ENCODE results near the gene BCR.

Gene BCR

GRCh38 chr22:23184100-23184763, 3.9 kb downstream of the BCR start:
- TF ChIP-seq, protein P1, sequence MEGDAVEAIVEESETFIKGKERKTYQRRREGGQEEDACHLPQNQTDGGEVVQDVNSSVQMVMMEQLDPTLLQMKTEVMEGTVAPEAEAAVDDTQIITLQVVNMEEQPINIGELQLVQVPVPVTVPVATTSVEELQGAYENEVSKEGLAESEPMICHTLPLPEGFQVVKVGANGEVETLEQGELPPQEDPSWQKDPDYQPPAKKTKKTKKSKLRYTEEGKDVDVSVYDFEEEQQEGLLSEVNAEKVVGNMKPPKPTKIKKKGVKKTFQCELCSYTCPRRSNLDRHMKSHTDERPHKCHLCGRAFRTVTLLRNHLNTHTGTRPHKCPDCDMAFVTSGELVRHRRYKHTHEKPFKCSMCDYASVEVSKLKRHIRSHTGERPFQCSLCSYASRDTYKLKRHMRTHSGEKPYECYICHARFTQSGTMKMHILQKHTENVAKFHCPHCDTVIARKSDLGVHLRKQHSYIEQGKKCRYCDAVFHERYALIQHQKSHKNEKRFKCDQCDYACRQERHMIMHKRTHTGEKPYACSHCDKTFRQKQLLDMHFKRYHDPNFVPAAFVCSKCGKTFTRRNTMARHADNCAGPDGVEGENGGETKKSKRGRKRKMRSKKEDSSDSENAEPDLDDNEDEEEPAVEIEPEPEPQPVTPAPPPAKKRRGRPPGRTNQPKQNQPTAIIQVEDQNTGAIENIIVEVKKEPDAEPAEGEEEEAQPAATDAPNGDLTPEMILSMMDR (IDR thresholded peaks at IDR 0.05; ENCODE audit: low read depth, low read length, missing control alignments) = no peak
- H3K4me3 ChIP-seq (ENCODE audit: low read depth, low read length) = no peak overlapping the region
- in situ Hi-C loops (cut with HindIII; ENCODE audit: low sequenced_read_pairs) = no loop called here
- DNase-seq (ENCODE audit: low read depth) = no peak

GRCh38 chr22:23184764-23185113, 4.4 kb downstream of the BCR start:
- in situ Hi-C loops (cut with HindIII; ENCODE audit: low sequenced_read_pairs) = loop anchor here (5.0 kb wide), 1 partner anchor 93 kb away; no protein-coding TSS in a partner anchor
- TF ChIP-seq, protein P1 (IDR thresholded peaks at IDR 0.05; ENCODE audit: low read depth, low read length, missing control alignments) = no peak
- H3K4me3 ChIP-seq (ENCODE audit: low read depth, low read length) = no peak overlapping the region
- no peak for DNase-seq (ENCODE audit: low read depth)

GRCh38 chr22:23187211-23187610, 6.9 kb downstream of the BCR start:
- DNase-seq (ENCODE audit: low read depth) = no peak
- in situ Hi-C loops (cut with HindIII; ENCODE audit: low sequenced_read_pairs) = loop anchor here (5.0 kb wide), 1 partner anchor 90 kb away; no protein-coding TSS in a partner anchor
- TF ChIP-seq, protein P1 (IDR thresholded peaks at IDR 0.05; ENCODE audit: low read depth, low read length, missing control alignments) = no peak
- no peak overlapping the region for H3K4me3 ChIP-seq (ENCODE audit: low read depth, low read length)

- no peak overlapping the region for H3K4me3 ChIP-seq (ENCODE audit: low read depth, low read length)
- in situ Hi-C loops (cut with HindIII; ENCODE audit: low sequenced_read_pairs) = loop anchor here (5.0 kb wide), 1 partner anchor 89 kb away; no protein-coding TSS in a partner anchor
- TF ChIP-seq, protein P1 (IDR thresholded peaks at IDR 0.05; ENCODE audit: low read depth, low read length, missing control alignments) = no peak
- no peak for DNase-seq (ENCODE audit: low read depth)
Measured at GRCh38 chr22:23187871-23188700, 7.8 kb downstream of the BCR start.

DNA sequence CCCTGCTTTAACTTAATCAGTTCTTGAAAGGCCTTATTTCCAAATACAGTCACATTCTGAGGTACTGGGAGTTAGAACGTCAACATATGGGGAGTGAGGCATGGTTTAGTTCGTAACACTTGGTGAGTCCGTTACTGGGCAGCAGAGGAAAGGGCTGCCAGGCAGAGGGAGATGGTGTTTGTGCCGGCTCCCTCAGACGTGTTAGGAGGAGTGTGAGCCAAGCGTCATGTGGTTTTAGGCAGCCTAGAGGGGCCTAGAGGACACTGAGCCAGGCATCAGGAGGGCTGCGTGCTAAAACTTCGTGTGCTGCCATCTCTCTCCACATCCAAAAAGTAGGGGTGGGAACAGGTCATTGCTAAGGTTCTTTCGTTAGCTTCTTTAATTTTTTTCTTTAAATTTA, 10.2 kb downstream of the BCR start:
- in situ Hi-C loops (cut with HindIII; ENCODE audit: low sequenced_read_pairs) = no loop called here
- no peak for DNase-seq (ENCODE audit: low read depth)
- no peak overlapping the region for H3K4me3 ChIP-seq (ENCODE audit: low read depth, low read length)
- TF ChIP-seq, protein P1 (IDR thresholded peaks at IDR 0.05; ENCODE audit: low read depth, low read length, missing control alignments) = no peak

- H3K4me3 ChIP-seq (ENCODE audit: low read depth, low read length) = no peak overlapping the region
- in situ Hi-C loops (cut with HindIII; ENCODE audit: low sequenced_read_pairs) = no loop called here
- TF ChIP-seq, protein P1 (IDR thresholded peaks at IDR 0.05; ENCODE audit: low read depth, low read length, missing control alignments) = no peak
- DNase-seq (ENCODE audit: low read depth) = no peak
Measured at GRCh38 chr22:23192133-23192532, 11.8 kb downstream of the BCR start.

Measured in astrocyte of the cerebellum (primary cell).